ENCODE results near the gene GRB7.
"Not testable (repeated sequence)": the region's sequence is repeated elsewhere in the genome, so short reads cannot be mapped to it uniquely, and the experiment has no call there.

GRB7 gene

GRCh38 chr17:39737760-39738567, at the start of gene GRB7:
Gene GRB7, plus strand, starts transcription at chr17:39737938. Its CDS starts 4,364 bp downstream, at chr17:39742302.
- no peak for DNase-seq

GRCh38 chr17:39688475-39688835, 49.3 kb upstream of the GRB7 start:
- DNase-seq: no peak

- no peak for DNase-seq
Observed at GRCh38 chr17:39688945-39689344, 48.8 kb upstream of the GRB7 start.

- DNase-seq: no peak
Observed at GRCh38 chr17:39694593-39694992, 43.1 kb upstream of the GRB7 start.

GRCh38 chr17:39695089-39695474, 42.7 kb upstream of the GRB7 start:
- no peak for DNase-seq

- no peak for DNase-seq
Observed at GRCh38 chr17:39696731-39697130, 41.0 kb upstream of the GRB7 start.

GRCh38 chr17:39697961-39698360, 39.8 kb upstream of the GRB7 start:
- no peak for DNase-seq

- not testable (repeated sequence) for DNase-seq
Observed at GRCh38 chr17:39699157-39699817, 38.5 kb upstream of the GRB7 start.

GRCh38 chr17:39699818-39700147, 38.0 kb upstream of the GRB7 start, which contains the start of gene ERBB2:
Gene ERBB2, plus strand, starts transcription at chr17:39700064. Its CDS starts 175 bp downstream, at chr17:39700239.
- DNase-seq: no peak

GRCh38 chr17:39700148-39700987, 37.4 kb upstream of the GRB7 start:
- no peak for DNase-seq

GRCh38 chr17:39701012-39701783, 36.5 kb upstream of the GRB7 start:
- DNase-seq: no peak

- DNase-seq: no peak
Observed at GRCh38 chr17:39701784-39702422, 35.8 kb upstream of the GRB7 start.

GRCh38 chr17:39702901-39703893, 34.5 kb upstream of the GRB7 start:
- DNase-seq: no peak

- DNase-seq: no peak
Observed at GRCh38 chr17:39703913-39704312, 33.8 kb upstream of the GRB7 start.

GRCh38 chr17:39704821-39705551, 32.8 kb upstream of the GRB7 start:
- no peak for DNase-seq

- DNase-seq: no peak
Observed at GRCh38 chr17:39705786-39706348, 31.9 kb upstream of the GRB7 start.

GRCh38 chr17:39706383-39706782, 31.4 kb upstream of the GRB7 start:
- DNase-seq: no peak

GRCh38 chr17:39706921-39707337, 30.8 kb upstream of the GRB7 start:
- no peak for DNase-seq

- no peak for DNase-seq
Observed at GRCh38 chr17:39709319-39709997, 28.3 kb upstream of the GRB7 start.

All from NK-92 treated with Interleukin-12 subunit alpha and Interleukin-12 subunit beta, amount 100 ng/mL, for 24 hours (cell line).